ENCODE data around the gene ZNF805. TPM values are rescaled to one million over a fixed set of nuclear protein-coding genes. Genes with fewer than 3 reads are reported as not detected.

ZNF805 gene
- total and polyA plus RNA-seq, 2 of the 13 experiments (the other 11 are each of a cell fraction or from before 2014, with no cell fraction given) = 5.1 to 12.8 TPM

DNA sequence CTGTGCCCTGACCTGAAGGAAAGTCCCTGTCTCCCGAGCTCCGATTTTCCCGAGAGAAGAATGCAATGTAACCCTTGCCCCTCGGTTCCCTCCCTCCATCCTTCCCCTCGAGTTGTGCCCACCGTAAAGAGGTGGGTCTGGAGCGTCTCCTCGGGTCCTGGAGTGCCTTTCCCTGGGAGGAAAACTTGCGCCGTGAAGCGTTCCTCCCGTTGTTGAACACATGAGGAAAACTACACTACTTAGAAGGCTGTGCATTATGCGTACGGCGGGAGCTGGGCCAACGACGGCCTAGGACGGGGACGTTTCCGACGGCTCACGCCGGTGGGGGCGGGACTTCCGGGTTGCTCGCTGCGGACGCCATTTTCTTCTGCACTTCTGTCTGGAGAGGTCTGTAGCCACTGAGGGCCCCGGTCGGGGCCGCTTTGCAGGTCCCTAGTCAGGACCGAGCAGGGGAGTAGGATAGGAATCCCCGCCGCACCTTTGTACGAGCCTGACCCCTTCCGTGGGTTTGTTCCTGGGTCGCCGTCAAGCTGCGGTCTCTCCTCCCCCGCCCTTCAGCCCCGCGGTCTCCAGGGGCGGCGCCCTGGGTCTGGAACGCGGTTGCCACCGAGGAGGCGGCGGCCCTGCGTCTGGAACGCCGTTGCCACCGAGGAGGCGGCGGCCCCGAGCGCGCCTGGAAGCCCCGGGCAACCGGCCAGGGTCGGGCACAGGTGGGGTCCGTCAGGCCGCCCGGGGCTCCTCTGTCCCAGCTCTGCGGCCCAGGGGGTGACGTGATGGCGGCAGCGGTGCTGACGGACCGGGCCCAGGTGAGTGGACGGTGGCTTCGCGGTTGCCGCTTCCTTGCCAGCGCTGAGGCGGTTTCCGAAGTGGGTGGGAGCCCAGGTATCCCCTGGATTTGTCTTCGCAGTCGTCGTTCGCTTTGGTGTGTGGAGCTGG, 49.0 kb upstream of the ZNF805 start, which contains the start of gene ZNF264 (continued):
- TF ChIP-seq, protein P1, sequence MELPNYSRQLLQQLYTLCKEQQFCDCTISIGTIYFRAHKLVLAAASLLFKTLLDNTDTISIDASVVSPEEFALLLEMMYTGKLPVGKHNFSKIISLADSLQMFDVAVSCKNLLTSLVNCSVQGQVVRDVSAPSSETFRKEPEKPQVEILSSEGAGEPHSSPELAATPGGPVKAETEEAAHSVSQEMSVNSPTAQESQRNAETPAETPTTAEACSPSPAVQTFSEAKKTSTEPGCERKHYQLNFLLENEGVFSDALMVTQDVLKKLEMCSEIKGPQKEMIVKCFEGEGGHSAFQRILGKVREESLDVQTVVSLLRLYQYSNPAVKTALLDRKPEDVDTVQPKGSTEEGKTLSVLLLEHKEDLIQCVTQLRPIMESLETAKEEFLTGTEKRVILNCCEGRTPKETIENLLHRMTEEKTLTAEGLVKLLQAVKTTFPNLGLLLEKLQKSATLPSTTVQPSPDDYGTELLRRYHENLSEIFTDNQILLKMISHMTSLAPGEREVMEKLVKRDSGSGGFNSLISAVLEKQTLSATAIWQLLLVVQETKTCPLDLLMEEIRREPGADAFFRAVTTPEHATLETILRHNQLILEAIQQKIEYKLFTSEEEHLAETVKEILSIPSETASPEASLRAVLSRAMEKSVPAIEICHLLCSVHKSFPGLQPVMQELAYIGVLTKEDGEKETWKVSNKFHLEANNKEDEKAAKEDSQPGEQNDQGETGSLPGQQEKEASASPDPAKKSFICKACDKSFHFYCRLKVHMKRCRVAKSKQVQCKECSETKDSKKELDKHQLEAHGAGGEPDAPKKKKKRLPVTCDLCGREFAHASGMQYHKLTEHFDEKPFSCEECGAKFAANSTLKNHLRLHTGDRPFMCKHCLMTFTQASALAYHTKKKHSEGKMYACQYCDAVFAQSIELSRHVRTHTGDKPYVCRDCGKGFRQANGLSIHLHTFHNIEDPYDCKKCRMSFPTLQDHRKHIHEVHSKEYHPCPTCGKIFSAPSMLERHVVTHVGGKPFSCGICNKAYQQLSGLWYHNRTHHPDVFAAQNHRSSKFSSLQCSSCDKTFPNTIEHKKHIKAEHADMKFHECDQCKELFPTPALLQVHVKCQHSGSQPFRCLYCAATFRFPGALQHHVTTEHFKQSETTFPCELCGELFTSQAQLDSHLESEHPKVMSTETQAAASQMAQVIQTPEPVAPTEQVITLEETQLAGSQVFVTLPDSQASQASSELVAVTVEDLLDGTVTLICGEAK (IDR thresholded peaks at IDR 0.05) = no peak
- TF ChIP-seq, protein P1 (CRISPR knock-in tag; IDR thresholded peaks at IDR 0.05) = peak; percentile 54
- TF ChIP-seq ZNF329 (CRISPR knock-in tag; IDR thresholded peaks at IDR 0.05; ENCODE audit: low read depth) (no peak), ARNTL (CRISPR knock-in tag; IDR thresholded peaks at IDR 0.05) (0 out of 2 replicates have a peak, but pooled peaks have one; percentile 28), FOXA3 (CRISPR knock-in tag; IDR thresholded peaks at IDR 0.05) (no peak), ZBTB3 (CRISPR knock-in tag; IDR thresholded peaks at IDR 0.05; ENCODE audit: borderline replicate concordance, low read depth) (peak; percentile 52; the same call in 1 of the 2 replicates), U2AF1 (optimal IDR thresholded peaks at IDR 0.05; ENCODE audit: low read depth, low read length) (peak; percentile 83), ZSCAN21 (CRISPR knock-in tag; IDR thresholded peaks at IDR 0.05; ENCODE audit: borderline replicate concordance) (no peak), IRF2 (CRISPR knock-in tag; IDR thresholded peaks at IDR 0.05) (peak; percentile 24; the same call in 1 of the 2 replicates), KDM4B (CRISPR knock-in tag; IDR thresholded peaks at IDR 0.05) (no peak), SP1 (IDR thresholded peaks at IDR 0.05) (no peak), SP1 (CRISPR knock-in tag; IDR thresholded peaks at IDR 0.05) (0 out of 2 replicates have a peak, but pooled peaks have one; percentile 58), EHMT2 (IDR thresholded peaks at IDR 0.05; ENCODE audit: borderline replicate concordance, low read depth, low read length) (peak; percentile 78; the same call in 1 of the 2 replicates), HNF4G (IDR thresholded peaks at IDR 0.05; ENCODE audit: borderline replicate concordance, low read depth, low read length) (0 out of 2 replicates have a peak, but pooled peaks have one; percentile 30), HNF4G (CRISPR knock-in tag; IDR thresholded peaks at IDR 0.05; ENCODE audit: borderline replicate concordance, low read depth) (0 out of 2 replicates have a peak, but pooled peaks have one; percentile 23), ZC3H4 (CRISPR knock-in tag; IDR thresholded peaks at IDR 0.05; ENCODE audit: borderline replicate concordance) (no peak), ZNF446 (CRISPR knock-in tag; IDR thresholded peaks at IDR 0.05) (peak; percentile 68; the same call in 1 of the 2 replicates)
- TF ChIP-seq, protein P2, sequence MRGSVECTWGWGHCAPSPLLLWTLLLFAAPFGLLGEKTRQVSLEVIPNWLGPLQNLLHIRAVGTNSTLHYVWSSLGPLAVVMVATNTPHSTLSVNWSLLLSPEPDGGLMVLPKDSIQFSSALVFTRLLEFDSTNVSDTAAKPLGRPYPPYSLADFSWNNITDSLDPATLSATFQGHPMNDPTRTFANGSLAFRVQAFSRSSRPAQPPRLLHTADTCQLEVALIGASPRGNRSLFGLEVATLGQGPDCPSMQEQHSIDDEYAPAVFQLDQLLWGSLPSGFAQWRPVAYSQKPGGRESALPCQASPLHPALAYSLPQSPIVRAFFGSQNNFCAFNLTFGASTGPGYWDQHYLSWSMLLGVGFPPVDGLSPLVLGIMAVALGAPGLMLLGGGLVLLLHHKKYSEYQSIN (CRISPR knock-in tag; IDR thresholded peaks at IDR 0.05; ENCODE audit: borderline replicate concordance) = no peak

Measured in HepG2 (cell line).